ENCODE measurements around the gene ADARB2.

DNA sequence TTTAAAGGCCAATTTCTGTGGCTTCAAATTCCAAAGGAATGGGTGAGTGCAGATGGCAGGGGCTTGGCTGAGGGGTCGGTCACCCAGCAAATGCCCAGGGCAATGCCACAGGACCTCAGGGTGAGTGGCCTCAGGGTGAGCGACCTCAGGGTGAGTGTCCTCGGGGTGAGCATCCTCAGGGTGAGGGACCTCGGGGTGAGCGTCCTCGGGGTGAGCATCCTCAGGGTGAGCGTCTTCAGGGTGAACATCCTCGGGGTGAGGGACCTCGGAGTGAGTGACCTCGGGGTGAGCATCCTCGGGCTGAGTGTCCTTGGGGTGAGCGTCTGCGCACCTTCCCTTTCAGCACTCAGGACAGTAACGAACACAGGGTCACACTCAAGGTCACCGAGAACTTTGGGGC is 59.2 kb downstream of the ADARB2 start:
- TF ChIP-seq TAF1 (conservative IDR thresholded peaks at IDR 0.05): no peak
- TF ChIP-seq, protein P1, sequence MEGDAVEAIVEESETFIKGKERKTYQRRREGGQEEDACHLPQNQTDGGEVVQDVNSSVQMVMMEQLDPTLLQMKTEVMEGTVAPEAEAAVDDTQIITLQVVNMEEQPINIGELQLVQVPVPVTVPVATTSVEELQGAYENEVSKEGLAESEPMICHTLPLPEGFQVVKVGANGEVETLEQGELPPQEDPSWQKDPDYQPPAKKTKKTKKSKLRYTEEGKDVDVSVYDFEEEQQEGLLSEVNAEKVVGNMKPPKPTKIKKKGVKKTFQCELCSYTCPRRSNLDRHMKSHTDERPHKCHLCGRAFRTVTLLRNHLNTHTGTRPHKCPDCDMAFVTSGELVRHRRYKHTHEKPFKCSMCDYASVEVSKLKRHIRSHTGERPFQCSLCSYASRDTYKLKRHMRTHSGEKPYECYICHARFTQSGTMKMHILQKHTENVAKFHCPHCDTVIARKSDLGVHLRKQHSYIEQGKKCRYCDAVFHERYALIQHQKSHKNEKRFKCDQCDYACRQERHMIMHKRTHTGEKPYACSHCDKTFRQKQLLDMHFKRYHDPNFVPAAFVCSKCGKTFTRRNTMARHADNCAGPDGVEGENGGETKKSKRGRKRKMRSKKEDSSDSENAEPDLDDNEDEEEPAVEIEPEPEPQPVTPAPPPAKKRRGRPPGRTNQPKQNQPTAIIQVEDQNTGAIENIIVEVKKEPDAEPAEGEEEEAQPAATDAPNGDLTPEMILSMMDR (IDR thresholded peaks at IDR 0.05; ENCODE audit: low read depth, low read length, missing input control): no peak
- TF ChIP-seq EGR1 (IDR thresholded peaks at IDR 0.05; ENCODE audit: low read depth in 2 of 2): no peak
- no peak for TF ChIP-seq GABPA (IDR thresholded peaks at IDR 0.05 in 1 of 2, conservative IDR thresholded peaks at IDR 0.05 in 1 of 2)
- no peak for TF ChIP-seq ATF3 (IDR thresholded peaks at IDR 0.05)
